HepG2 (cell line): Measurements from ENCODE around the gene MTA1. TPM values are rescaled to one million over a fixed set of nuclear protein-coding genes. Genes with fewer than 3 reads are reported as not detected.

Experiments used
- ATAC-seq: fragments of 200-7000 bp; cut with Tn5 transposase; 3 replicates; pipeline ENCODE4 v1.9.1; 2020; ENCODE audit warnings: mild to moderate bottlenecking, moderate library complexity
- BruUV-seq: library from RNA; stranded (reverse); fragments of 400-500 nt; replicated peaks from 2 replicates; lab custom pipeline; 2021; lab: Mats Ljungman, UMichigan
- CTCF ChIA-PET: fragments of 300-600 bp; formaldehyde crosslinking; extraction: SDS; loops from one replicate; lab custom pipeline; 2021; ENCODE audit warnings: low total read pairs, inconsistent platforms, low intra/inter-chr PET ratio; lab: Yijun Ruan, JAX
- POLR2A ChIA-PET: fragments of 350-600 bp; sonication (Branson Sonifier 250); formaldehyde crosslinking; loops from one replicate; lab custom pipeline; 2020; ENCODE audit warnings: antibody characterized with exemption, inconsistent platforms; lab: Yijun Ruan, JAX
- DNase-seq: peaks from one replicate; pipeline ENCODE4 v3.0.0-alpha.2; 2015; ENCODE audit warnings: low spot score
- FAIRE-seq: peaks from 3 replicates; lab custom pipeline; 2011; peaks lifted over from hg19 to GRCh38; lab: Jason Lieb, UNC
- H2AFZ ChIP-seq: one replicate; pipeline ENCODE4 v1.6.1; 2011; ENCODE audit warnings: low read length, inconsistent platforms
- H3K27ac ChIP-seq: fragments of 300-600 bp; 3 replicates; pipeline ENCODE4 v1.8.0; 2011; ENCODE audit warnings: mixed run types, mild to moderate bottlenecking, mixed read lengths, low read length, inconsistent platforms; ENCODE audit not compliant: insufficient read depth; ENCODE audit errors: extremely low read length
- H3K27me3 ChIP-seq, 2 experiments: fragments of 200-600 bp in 1 of 2; 2 replicates in 1 of 2; 3 replicates in 1 of 2; pipeline versions ENCODE4 v1.6.0 to v1.8.0; 2011; ENCODE audit warnings: low read length in 2 of 2, mild to moderate bottlenecking in 2 of 2, moderate library complexity in 2 of 2, inconsistent platforms in 1 of 2; ENCODE audit not compliant: insufficient read depth in 2 of 2, control insufficient read depth in 1 of 2
- H3K36me3 ChIP-seq, 2 experiments: fragments of 200-600 bp in 1 of 2; replicated peaks in 1 of 2; 2 replicates in 1 of 2; 3 replicates in 1 of 2; pipeline versions ENCODE4 v1.5.1 to v1.8.0; 2011; ENCODE audit warnings: low read length in 2 of 2, inconsistent platforms in 1 of 2; ENCODE audit not compliant: insufficient read depth in 2 of 2, control insufficient read depth in 1 of 2
- H3K4me1 ChIP-seq: 2 replicates; pipeline ENCODE4 v1.5.1; 2012; ENCODE audit warnings: low read length, inconsistent platforms; ENCODE audit not compliant: insufficient read depth
- H3K4me2 ChIP-seq: 2 replicates; pipeline ENCODE4 v1.6.0; 2011; ENCODE audit warnings: low read depth, low read length, inconsistent platforms
- H3K4me3 ChIP-seq, 3 experiments: fragments of 200-600 bp in 1 of 3; sonication (generic), shearing (Covaris generic) in 1 of 3; replicated peaks in 1 of 3; 2 replicates each; pipeline ENCODE4 v1.5.1; 2011 to 2016; ENCODE audit warnings: low read length in 3 of 3, inconsistent platforms in 2 of 3, low read depth in 2 of 3, mild to moderate bottlenecking in 2 of 3, control low read depth in 1 of 3, mixed read lengths in 1 of 3; ENCODE audit not compliant: insufficient read depth in 1 of 3
- H3K79me2 ChIP-seq: one replicate; pipeline ENCODE4 v1.6.1; 2011; ENCODE audit warnings: low read length, inconsistent platforms; ENCODE audit not compliant: insufficient read depth
- H3K9ac ChIP-seq: 2 replicates; pipeline ENCODE4 v1.6.0; 2011; ENCODE audit warnings: mild to moderate bottlenecking, low read depth, low read length, inconsistent platforms; ENCODE audit not compliant: insufficient read depth
- H3K9me3 ChIP-seq: 2 replicates; pipeline ENCODE4 v1.5.1; 2012; ENCODE audit warnings: mild to moderate bottlenecking, low read length
- H4K20me1 ChIP-seq: 2 replicates; pipeline ENCODE4 v1.6.0; 2011; ENCODE audit warnings: inconsistent platforms, mild to moderate bottlenecking, low read length, moderate library complexity; ENCODE audit not compliant: insufficient read depth
- CCDC6 ChIP-seq: sonication (generic); formaldehyde crosslinking; IDR thresholded peaks from 2 replicates; pipeline ENCODE4 v1.8.1; 2022; ENCODE audit warnings: mild to moderate bottlenecking, missing genetic modification reagents, moderate library complexity
- FOXC1 ChIP-seq: sonication (generic); formaldehyde crosslinking; IDR thresholded peaks from 2 replicates; pipeline ENCODE4 v1.8.0; 2022; ENCODE audit warnings: mild to moderate bottlenecking, missing genetic modification reagents, borderline replicate concordance
- GMEB1 ChIP-seq: sonication (generic); formaldehyde crosslinking; IDR thresholded peaks from 2 replicates; pipeline ENCODE4 v1.5.1; 2020; ENCODE audit warnings: missing genetic modification reagents, mild to moderate bottlenecking, borderline replicate concordance
- MTA1 ChIP-seq: sonication (generic); formaldehyde crosslinking; IDR thresholded peaks from 2 replicates; pipeline ENCODE4 v1.4.0; 2020; ENCODE audit warnings: missing genetic modification reagents, mild to moderate bottlenecking, borderline replicate concordance
- NR3C1 ChIP-seq: sonication (generic); formaldehyde crosslinking; IDR thresholded peaks from 2 replicates; pipeline ENCODE4 v1.4.0; 2020; ENCODE audit warnings: missing genetic modification reagents
- RCOR2 ChIP-seq: IDR thresholded peaks from 2 replicates; pipeline ENCODE4 v1.6.1; 2016; ENCODE audit warnings: missing biosample characterization, missing genetic modification reagents
- THRA ChIP-seq: sonication (generic); formaldehyde crosslinking; IDR thresholded peaks from 2 replicates; pipeline ENCODE4 v1.4.0; 2020; ENCODE audit warnings: missing genetic modification reagents, borderline replicate concordance
- ZBTB14 ChIP-seq: sonication (generic); formaldehyde crosslinking; IDR thresholded peaks from 2 replicates; pipeline ENCODE4 v1.4.0; 2020; ENCODE audit warnings: missing genetic modification reagents
- ZFP1 ChIP-seq: IDR thresholded peaks from 2 replicates; pipeline ENCODE4 v1.6.1; 2016
- ZNF10 ChIP-seq: sonication (generic); formaldehyde crosslinking; IDR thresholded peaks from 2 replicates; pipeline ENCODE4 v1.4.0; 2020; ENCODE audit warnings: mild to moderate bottlenecking, low read depth, missing genetic modification reagents, borderline replicate concordance
- ZNF317 ChIP-seq: sonication (generic); formaldehyde crosslinking; IDR thresholded peaks from 2 replicates; pipeline ENCODE4 v1.5.0; 2020; ENCODE audit warnings: mild to moderate bottlenecking, missing genetic modification reagents
- ZNF772 ChIP-seq: sonication (generic); formaldehyde crosslinking; IDR thresholded peaks from 2 replicates; pipeline ENCODE4 v1.5.0; 2020; ENCODE audit warnings: mild to moderate bottlenecking, missing genetic modification reagents
- ZNF839 ChIP-seq: sonication (generic); formaldehyde crosslinking; IDR thresholded peaks from 2 replicates; pipeline ENCODE4 v1.4.0; 2020; ENCODE audit warnings: missing genetic modification reagents, mild to moderate bottlenecking, borderline replicate concordance
- WGBS: methylation state at CpG from one replicate; pipeline ENCODE4 v1.1.6; 2017; ENCODE audit warnings: low lambda C conversion rate; 5-methylcytosine and 5-hydroxymethylcytosine counted together
- in situ Hi-C: cut with HindIII; loops from 2 replicates; pipeline ENCODE4 v1.10.0; 2017; ENCODE audit warnings: low pct_unique_long_range_greater_than_20kb; ENCODE audit not compliant: extremely low pct_ligation_motif_present
- intact Hi-C: fragments of 100-400 bp; cut with micrococcal nuclease; formaldehyde crosslinking; loops from one replicate; pipeline ENCODE4 v1.10.0; 2022; ENCODE audit not compliant: unreplicated experiment
- polyA plus RNA-seq, 8 experiments: library from polyadenylated mRNA; depleted of rRNA in 3 of 8; stranded (reverse) in 7 of 8; unstranded in 1 of 8; fragments of >200 nt; fragmentation: Illumina TruSeq in 4 of 8; extraction: Trizol in 4 of 8; gene quantifications; 2 replicates each; pipeline versions ENCODE4 v1.2.1 to v1.2.3, GENCODE V29; 2011 to 2016; ENCODE audit warnings: low read depth in 4 of 8, missing spikeins in 1 of 8, mixed read lengths in 1 of 8; ENCODE audit not compliant: insufficient read depth in 1 of 8
- total RNA-seq, 5 experiments: library from RNA; depleted of rRNA; stranded (reverse); fragments of >200 nt; fragmentation: Illumina TruSeq; extraction: Trizol; gene quantifications; 2 replicates each; pipeline ENCODE4 v1.2.3, GENCODE V29; 2016; ENCODE audit warnings: low read depth in 1 of 5
- TF ChIP-seq, protein P1 (sequence below): sonication (generic); formaldehyde crosslinking; IDR thresholded peaks from 2 replicates; pipeline ENCODE4 v1.5.1; 2020; ENCODE audit warnings: missing genetic modification reagents, mild to moderate bottlenecking, borderline replicate concordance

MTA1 gene
- total and polyA plus RNA-seq, 2 of the 13 experiments (the other 11 are each of a cell fraction or from before 2014, with no cell fraction given): 35.2 to 85.8 TPM

DNA sequence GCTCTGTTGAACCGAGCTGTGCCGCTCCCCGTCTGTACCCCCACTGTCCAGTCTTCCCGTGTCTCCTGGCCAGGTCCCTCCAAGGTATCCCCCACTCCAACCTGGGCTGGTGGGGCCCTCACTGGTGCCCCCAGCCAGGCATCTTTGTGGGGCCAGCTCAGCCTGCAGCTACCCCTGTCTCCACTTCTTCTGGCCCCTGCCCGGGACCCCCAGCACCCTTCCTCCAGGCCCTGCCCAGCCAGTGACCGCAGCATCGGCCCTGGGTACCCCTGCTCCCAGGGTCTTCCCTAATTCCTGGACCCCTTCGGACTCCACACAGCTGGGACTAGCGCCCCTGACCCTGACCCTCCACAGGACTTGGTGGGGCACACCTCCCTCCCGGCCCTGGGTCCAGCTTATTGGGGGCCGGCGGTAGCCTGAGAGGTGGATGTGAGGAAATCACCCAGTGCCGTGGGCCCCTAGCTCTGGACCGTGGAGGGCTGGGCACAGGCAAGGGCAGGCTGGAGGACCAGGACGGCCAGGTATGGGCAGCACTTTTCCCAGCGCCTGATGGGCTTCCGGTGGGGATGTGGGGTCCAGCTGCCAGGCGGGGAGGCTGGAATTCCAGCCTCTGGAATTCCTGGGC, 63.0 kb downstream of the MTA1 start:
- H2AFZ ChIP-seq: no peak overlapping the region
- peak overlapping the region; percentile 99 for H3K9ac ChIP-seq
- peak overlapping the region; percentile 100 for H3K4me2 ChIP-seq
- WGBS: 64% methylated on average over 9 of the region's 18 CpGs
- no peak for ATAC-seq
- FAIRE-seq: no peak
- peaks cover 60% of the 10 kb centered on the region for H3K4me1 ChIP-seq
- intact Hi-C loops (no loop called here), in situ Hi-C loops (no loop called here)
- no peaks in the 10 kb centered on the region for H3K36me3 ChIP-seq
- no peak for TF ChIP-seq ZNF772 (CRISPR knock-in tag)
- no peak for TF ChIP-seq THRA
- no peak for TF ChIP-seq ZNF10 (CRISPR knock-in tag)
- no peak for TF ChIP-seq ZNF839 (CRISPR knock-in tag)
- no peak for TF ChIP-seq RCOR2 (CRISPR knock-in tag)
- no peak for TF ChIP-seq GMEB1 (CRISPR knock-in tag)
- no peak for TF ChIP-seq NR3C1 (CRISPR knock-in tag)
- TF ChIP-seq CCDC6 (CRISPR knock-in tag): no peak
- TF ChIP-seq, protein P1, sequence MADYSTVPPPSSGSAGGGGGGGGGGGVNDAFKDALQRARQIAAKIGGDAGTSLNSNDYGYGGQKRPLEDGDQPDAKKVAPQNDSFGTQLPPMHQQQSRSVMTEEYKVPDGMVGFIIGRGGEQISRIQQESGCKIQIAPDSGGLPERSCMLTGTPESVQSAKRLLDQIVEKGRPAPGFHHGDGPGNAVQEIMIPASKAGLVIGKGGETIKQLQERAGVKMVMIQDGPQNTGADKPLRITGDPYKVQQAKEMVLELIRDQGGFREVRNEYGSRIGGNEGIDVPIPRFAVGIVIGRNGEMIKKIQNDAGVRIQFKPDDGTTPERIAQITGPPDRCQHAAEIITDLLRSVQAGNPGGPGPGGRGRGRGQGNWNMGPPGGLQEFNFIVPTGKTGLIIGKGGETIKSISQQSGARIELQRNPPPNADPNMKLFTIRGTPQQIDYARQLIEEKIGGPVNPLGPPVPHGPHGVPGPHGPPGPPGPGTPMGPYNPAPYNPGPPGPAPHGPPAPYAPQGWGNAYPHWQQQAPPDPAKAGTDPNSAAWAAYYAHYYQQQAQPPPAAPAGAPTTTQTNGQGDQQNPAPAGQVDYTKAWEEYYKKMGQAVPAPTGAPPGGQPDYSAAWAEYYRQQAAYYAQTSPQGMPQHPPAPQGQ: no peak
- no peak for TF ChIP-seq ZFP1
- no peak for TF ChIP-seq ZNF317
- TF ChIP-seq FOXC1: no peak
- no peak for TF ChIP-seq ZBTB14
- TF ChIP-seq MTA1: no peak
- H3K27me3 ChIP-seq: peaks cover 2 to 32% of the 10 kb centered on the region in 2 experiments; a peak in 4 of 5 replicates
- H4K20me1 ChIP-seq: no peaks in the 10 kb centered on the region
- ChIA-PET POLR2A (interaction anchor here (2.2 to 2.4 kb wide), 2 partner anchors 7 to 17 kb away, joined by 8 to 10 read pairs; no protein-coding TSS in a partner anchor), CTCF (interaction anchor here (2.1 to 2.5 kb wide), 2 partner anchors 7 to 45 kb away, joined by 7 to 15 read pairs; partner anchors contain the start of gene TMEM121)
- no peak for DNase-seq
- H3K9me3 ChIP-seq: no peaks in the 10 kb centered on the region
- BruUV-seq: no TSS peak
- no peaks in the 10 kb centered on the region for H3K79me2 ChIP-seq
- peak overlapping the region in 1 of 3 experiments; percentile 82; a peak in 1 of 6 replicates for H3K4me3 ChIP-seq
- peak overlapping the region; percentile 32 for H3K27ac ChIP-seq
